Mesothelial cell of epicardium (in vitro differentiated cells): ENCODE measurements around the gene LARP4. TPM values are rescaled to one million over a fixed set of nuclear protein-coding genes. Genes with fewer than 3 reads are reported as not detected.
"Not testable (repeated sequence)": the region's sequence is repeated elsewhere in the genome, so short reads cannot be mapped to it uniquely, and the experiment has no call there.

Source experiments
- DNase-seq, 2 experiments: peaks; one replicate each; pipeline ENCODE4 v3.0.0; 2021; ENCODE audit warnings: low spot score in 2 of 2; ENCODE audit not compliant: unreplicated experiment in 2 of 2
- H3K27ac Mint-ChIP-seq: 2 replicates; pipeline ENCODE4 v1.8.0; 2021; ENCODE audit warnings: mixed read lengths
- H3K27me3 Mint-ChIP-seq: 2 replicates; pipeline ENCODE4 v1.8.0; 2021; ENCODE audit warnings: low read depth, mixed read lengths
- H3K36me3 Mint-ChIP-seq: 2 replicates; pipeline ENCODE4 v1.8.0; 2021; ENCODE audit warnings: mixed read lengths
- H3K4me1 Mint-ChIP-seq: 2 replicates; pipeline ENCODE4 v1.8.0; 2021; ENCODE audit warnings: mixed read lengths
- H3K4me3 Mint-ChIP-seq: 2 replicates; pipeline ENCODE4 v1.8.0; 2021; ENCODE audit warnings: mild to moderate bottlenecking, moderate library complexity, mixed read lengths
- H3K9me3 Mint-ChIP-seq: 2 replicates; pipeline ENCODE4 v1.8.0; 2021; ENCODE audit warnings: mixed read lengths
- CTCF ChIP-seq: fragments of 200-600 bp; sonication (generic); IDR thresholded peaks from one replicate; pipeline ENCODE4 v1.5.0; 2021; ENCODE audit warnings: antibody characterized with exemption; ENCODE audit not compliant: unreplicated experiment
- total RNA-seq: library from RNA; stranded (reverse); gene quantifications from 3 replicates; pipeline ENCODE4 v1.2.1, GENCODE V29; 2021

LARP4 gene
- total RNA-seq, 1 donor from 2014 or later, result 48.7 TPM

DNA sequence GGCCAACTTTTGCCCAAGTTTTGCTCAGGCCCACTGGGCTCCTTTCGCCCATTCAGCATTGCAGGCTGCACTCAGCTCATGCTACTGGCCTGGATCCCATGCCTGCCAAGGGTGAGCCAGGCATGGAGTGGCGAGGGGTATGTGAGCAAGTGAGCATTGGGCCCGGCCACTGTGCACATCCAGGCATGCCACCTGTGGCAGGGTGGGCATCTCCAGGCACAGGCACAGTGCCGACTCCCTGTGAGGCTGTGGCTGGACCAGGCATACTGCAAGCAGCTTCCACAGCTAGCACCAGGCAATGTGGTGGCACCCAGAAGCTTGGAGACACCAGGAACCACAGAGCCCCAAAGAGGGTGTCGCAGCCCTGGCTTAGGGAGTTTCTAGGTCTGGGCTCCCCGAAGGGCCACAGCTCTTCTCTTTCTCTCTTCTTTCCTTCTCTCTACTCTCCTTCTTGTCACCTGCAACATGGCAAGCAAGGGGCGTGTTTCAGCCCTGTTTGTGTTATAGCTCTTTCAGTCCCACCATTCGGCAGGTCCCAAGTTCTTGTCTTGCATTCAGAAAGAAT lies 19.8 kb upstream of the LARP4 start:
- H3K4me3 Mint-ChIP-seq, result no peak overlapping the region
- no peak for TF ChIP-seq CTCF
- no peaks in the 10 kb centered on the region for H3K36me3 Mint-ChIP-seq
- no peaks in the 10 kb centered on the region for H3K4me1 Mint-ChIP-seq
- peaks cover 3% of the 10 kb centered on the region for H3K9me3 Mint-ChIP-seq
- no peak overlapping the region for H3K27ac Mint-ChIP-seq
- no peaks in the 10 kb centered on the region for H3K27me3 Mint-ChIP-seq
- DNase-seq, result no peak

- H3K4me1 Mint-ChIP-seq, result peaks cover 11% of the 10 kb centered on the region
- DNase-seq, result no peak
- no peak for TF ChIP-seq CTCF
- peak overlapping the region; percentile 40 for H3K27ac Mint-ChIP-seq
- H3K4me3 Mint-ChIP-seq, result no peak overlapping the region
- no peaks in the 10 kb centered on the region for H3K36me3 Mint-ChIP-seq
- H3K9me3 Mint-ChIP-seq, result peaks cover 3% of the 10 kb centered on the region
- H3K27me3 Mint-ChIP-seq, result no peaks in the 10 kb centered on the region
Observed at GRCh38 chr12:50387487-50387886, 13.2 kb upstream of the LARP4 start.

DNA sequence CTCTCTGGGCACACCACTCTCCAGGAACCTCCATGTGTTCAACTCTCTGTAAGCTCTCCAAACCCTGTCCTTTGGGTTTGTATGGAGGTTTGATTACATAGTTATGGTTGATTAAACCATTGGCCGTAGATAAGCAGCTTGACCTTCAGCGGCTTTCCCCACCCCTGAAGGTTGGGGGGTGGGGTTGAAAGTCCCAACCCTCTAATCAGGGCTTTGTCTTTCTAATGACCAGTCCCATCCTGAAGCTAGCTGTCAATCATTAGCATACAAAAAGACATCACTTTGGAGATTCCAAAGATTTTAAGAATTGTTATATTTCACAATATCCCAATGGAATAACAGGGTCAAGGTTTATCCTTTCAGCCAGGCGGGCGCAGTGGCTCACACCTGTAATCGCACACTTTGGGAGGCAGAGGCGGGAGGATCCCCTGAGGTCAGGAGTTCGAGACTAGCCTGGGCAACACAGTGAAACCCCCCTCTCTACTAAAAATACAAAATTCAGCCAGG lies 12.7 kb upstream of the LARP4 start:
- H3K36me3 Mint-ChIP-seq, result no peaks in the 10 kb centered on the region
- H3K27ac Mint-ChIP-seq, result no peak overlapping the region
- DNase-seq, result no peak
- H3K4me3 Mint-ChIP-seq, result no peak overlapping the region
- peaks cover 11% of the 10 kb centered on the region for H3K4me1 Mint-ChIP-seq
- no peaks in the 10 kb centered on the region for H3K27me3 Mint-ChIP-seq
- no peak for TF ChIP-seq CTCF
- H3K9me3 Mint-ChIP-seq, result peaks cover 3% of the 10 kb centered on the region

DNA sequence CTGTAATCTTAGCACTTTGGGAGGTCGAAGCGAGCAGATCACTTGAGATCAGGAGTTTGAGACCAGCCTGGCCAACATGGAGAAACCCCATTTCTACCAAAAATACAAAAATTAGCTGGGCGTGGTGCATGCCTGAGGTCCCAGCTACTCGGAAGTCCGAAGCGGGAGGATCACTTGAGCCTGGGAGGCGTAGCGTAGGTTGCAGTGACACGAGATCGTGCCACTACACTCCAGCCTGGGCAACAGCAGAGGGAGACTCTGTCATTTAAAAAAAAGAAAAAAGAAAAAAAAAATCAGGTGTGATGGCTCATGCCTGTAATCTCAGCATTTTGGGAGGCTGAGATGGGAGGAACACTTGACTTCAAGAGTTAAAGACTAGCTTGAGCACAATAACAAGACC lies 11.9 kb upstream of the LARP4 start:
- not testable (repeated sequence) for DNase-seq, H3K27ac Mint-ChIP-seq, H3K36me3 Mint-ChIP-seq, H3K9me3 Mint-ChIP-seq, H3K4me3 Mint-ChIP-seq, H3K27me3 Mint-ChIP-seq
- peaks cover 11% of the 10 kb centered on the region for H3K4me1 Mint-ChIP-seq

- no peak overlapping the region for H3K27ac Mint-ChIP-seq
Observed at GRCh38 chr12:50390316-50390741, 10.4 kb upstream of the LARP4 start.

More at GRCh38 chr12:50390316-50390741, 10.4 kb upstream of the LARP4 start:
- H3K4me3 Mint-ChIP-seq, result no peak overlapping the region
- no peak for DNase-seq
- H3K27me3 Mint-ChIP-seq, result no peaks in the 10 kb centered on the region
- H3K9me3 Mint-ChIP-seq, result no peaks in the 10 kb centered on the region
- no peaks in the 10 kb centered on the region for H3K36me3 Mint-ChIP-seq
- no peak for TF ChIP-seq CTCF
- H3K4me1 Mint-ChIP-seq, result peaks cover 11% of the 10 kb centered on the region
